ENCODE data around the gene MOB3A. TPM values are rescaled to one million over a fixed set of nuclear protein-coding genes. Genes with fewer than 3 reads are reported as not detected.

Gene MOB3A
- total and polyA plus RNA-seq, 9 of the 15 experiments (the other 6 are each of a cell fraction or from before 2014, with no cell fraction given), result 1.1 to 24.1 (median 6.0) TPM

DNA sequence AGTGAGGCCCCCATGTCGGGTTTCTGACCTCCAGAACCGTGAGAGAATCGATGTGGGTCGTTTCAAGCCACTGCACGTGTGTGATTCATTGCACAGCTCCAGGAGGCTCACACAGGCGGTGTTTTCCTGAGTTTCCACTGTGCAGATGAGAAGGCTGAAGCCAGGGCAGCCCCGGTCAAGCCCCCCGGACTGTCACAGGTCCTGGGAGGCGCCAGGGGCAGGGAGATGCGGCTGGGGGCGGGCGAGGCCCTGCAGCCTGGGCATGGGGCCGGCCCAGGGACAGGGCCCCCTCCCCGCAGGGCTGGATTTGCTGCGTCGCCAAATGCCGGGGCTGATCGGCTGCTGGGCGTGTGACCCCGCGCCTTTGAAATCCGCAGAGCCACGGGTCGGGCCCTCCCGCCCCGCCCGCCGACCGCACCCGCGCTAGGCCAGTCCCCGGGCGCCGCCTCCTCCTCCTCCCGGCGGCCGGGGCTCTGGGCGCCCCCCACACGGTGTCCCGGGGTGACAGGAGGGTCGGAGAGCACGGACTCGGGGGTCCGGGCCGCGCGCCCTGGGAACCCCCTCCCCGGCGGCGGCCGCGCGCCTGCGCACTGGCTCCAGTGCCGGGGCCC, 35.1 kb downstream of the MOB3A start (continued):
- TF ChIP-seq, protein P1, sequence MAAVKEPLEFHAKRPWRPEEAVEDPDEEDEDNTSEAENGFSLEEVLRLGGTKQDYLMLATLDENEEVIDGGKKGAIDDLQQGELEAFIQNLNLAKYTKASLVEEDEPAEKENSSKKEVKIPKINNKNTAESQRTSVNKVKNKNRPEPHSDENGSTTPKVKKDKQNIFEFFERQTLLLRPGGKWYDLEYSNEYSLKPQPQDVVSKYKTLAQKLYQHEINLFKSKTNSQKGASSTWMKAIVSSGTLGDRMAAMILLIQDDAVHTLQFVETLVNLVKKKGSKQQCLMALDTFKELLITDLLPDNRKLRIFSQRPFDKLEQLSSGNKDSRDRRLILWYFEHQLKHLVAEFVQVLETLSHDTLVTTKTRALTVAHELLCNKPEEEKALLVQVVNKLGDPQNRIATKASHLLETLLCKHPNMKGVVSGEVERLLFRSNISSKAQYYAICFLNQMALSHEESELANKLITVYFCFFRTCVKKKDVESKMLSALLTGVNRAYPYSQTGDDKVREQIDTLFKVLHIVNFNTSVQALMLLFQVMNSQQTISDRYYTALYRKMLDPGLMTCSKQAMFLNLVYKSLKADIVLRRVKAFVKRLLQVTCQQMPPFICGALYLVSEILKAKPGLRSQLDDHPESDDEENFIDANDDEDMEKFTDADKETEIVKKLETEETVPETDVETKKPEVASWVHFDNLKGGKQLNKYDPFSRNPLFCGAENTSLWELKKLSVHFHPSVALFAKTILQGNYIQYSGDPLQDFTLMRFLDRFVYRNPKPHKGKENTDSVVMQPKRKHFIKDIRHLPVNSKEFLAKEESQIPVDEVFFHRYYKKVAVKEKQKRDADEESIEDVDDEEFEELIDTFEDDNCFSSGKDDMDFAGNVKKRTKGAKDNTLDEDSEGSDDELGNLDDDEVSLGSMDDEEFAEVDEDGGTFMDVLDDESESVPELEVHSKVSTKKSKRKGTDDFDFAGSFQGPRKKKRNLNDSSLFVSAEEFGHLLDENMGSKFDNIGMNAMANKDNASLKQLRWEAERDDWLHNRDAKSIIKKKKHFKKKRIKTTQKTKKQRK (IDR thresholded peaks at IDR 0.05; ENCODE audit: borderline replicate concordance, low read depth, low read length), result no peak
- TF ChIP-seq GABPA (tag; conservative IDR thresholded peaks at IDR 0.05; ENCODE audit: low read depth) (peak; percentile 13), HDAC6 (IDR thresholded peaks at IDR 0.05; ENCODE audit: low read depth, low read length) (no peak), RBFOX2 (IDR thresholded peaks at IDR 0.05; ENCODE audit: low read depth, low read length) (peak; percentile 70), GTF2A2 (tag; IDR thresholded peaks at IDR 0.05) (no peak), SMAD2 (IDR thresholded peaks at IDR 0.05; ENCODE audit: low read depth, low read length) (no peak), SMARCA5 (IDR thresholded peaks at IDR 0.05) (no peak), PPARD (CRISPR knock-in tag; IDR thresholded peaks at IDR 0.05) (no peak), HLTF (IDR thresholded peaks at IDR 0.05) (no peak)
- TF ChIP-seq, protein P2, sequence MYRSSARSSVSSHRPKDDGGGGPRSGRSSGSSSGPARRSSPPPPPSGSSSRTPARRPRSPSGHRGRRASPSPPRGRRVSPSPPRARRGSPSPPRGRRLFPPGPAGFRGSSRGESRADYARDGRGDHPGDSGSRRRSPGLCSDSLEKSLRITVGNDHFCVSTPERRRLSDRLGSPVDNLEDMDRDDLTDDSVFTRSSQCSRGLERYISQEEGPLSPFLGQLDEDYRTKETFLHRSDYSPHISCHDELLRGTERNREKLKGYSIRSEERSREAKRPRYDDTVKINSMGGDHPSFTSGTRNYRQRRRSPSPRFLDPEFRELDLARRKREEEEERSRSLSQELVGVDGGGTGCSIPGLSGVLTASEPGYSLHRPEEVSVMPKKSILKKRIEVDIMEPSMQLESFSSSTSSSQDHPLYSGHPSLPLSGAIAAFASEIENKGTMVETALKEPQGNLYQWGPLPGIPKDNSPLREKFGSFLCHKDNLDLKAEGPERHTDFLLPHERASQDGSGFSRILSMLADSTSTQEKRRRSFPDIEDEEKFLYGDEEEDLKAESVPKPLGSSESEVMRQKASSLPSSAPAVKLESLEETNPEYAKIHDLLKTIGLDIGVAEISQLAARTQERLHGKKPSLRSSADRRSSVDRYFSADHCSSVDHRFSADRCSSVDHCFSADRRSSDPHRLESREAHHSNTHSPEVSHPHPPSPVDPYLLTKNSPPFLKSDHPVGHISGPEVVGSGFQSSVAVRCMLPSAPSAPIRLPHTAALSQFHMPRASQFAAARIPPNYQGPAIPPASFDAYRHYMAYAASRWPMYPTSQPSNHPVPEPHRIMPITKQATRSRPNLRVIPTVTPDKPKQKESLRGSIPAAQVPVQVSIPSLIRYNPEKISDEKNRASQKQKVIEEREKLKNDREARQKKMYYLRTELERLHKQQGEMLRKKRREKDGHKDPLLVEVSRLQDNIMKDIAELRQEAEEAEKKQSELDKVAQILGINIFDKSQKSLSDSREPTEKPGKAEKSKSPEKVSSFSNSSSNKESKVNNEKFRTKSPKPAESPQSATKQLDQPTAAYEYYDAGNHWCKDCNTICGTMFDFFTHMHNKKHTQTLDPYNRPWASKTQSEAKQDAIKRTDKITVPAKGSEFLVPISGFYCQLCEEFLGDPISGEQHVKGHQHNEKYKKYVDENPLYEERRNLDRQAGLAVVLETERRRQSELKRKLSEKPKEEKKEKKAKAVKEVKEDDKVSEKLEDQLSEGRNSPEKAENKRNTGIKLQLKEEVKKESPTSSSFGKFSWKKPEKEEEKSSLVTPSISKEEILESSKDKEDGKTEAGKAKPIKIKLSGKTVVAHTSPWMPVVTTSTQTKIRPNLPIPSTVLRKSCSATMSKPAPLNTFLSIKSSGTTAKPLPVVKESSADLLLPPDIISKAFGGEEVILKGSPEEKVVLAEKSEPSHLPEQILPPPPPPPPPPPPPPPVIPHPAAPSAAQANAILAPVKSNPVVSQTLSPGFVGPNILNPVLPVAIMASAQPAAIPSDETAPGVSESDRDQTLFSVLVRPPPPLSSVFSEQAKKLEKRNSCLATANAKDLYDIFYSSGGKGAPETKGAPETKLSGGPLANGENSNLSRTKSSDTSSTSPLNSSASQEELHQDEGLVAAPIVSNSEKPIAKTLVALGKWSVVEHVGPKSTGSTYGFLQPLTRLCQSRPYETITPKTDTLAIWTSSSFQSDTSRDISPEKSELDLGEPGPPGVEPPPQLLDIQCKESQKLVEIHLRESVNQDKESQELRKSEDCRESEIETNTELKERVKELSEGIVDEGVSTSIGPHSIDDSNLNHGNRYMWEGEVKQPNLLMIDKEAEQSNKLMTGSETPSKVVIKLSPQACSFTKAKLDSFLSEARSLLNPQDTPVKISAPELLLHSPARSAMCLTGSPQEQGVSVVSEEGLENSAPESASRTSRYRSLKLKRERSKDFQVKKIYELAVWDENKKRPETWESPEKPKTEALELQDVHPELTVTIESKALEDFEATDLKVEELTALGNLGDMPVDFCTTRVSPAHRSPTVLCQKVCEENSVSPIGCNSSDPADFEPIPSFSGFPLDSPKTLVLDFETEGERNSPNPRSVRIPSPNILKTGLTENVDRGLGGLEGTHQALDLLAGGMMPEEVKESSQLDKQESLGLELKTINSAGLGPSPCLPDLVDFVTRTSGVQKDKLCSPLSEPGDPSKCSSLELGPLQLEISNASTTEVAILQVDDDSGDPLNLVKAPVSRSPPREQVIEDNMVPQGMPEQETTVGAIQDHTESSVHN (IDR thresholded peaks at IDR 0.05; ENCODE audit: borderline replicate concordance in 1 of 2, low read depth in 1 of 2), result no peak
- TF ChIP-seq, protein P3, sequence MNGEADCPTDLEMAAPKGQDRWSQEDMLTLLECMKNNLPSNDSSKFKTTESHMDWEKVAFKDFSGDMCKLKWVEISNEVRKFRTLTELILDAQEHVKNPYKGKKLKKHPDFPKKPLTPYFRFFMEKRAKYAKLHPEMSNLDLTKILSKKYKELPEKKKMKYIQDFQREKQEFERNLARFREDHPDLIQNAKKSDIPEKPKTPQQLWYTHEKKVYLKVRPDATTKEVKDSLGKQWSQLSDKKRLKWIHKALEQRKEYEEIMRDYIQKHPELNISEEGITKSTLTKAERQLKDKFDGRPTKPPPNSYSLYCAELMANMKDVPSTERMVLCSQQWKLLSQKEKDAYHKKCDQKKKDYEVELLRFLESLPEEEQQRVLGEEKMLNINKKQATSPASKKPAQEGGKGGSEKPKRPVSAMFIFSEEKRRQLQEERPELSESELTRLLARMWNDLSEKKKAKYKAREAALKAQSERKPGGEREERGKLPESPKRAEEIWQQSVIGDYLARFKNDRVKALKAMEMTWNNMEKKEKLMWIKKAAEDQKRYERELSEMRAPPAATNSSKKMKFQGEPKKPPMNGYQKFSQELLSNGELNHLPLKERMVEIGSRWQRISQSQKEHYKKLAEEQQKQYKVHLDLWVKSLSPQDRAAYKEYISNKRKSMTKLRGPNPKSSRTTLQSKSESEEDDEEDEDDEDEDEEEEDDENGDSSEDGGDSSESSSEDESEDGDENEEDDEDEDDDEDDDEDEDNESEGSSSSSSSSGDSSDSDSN (IDR thresholded peaks at IDR 0.05; ENCODE audit: borderline replicate concordance in 1 of 2, low read depth in 2 of 2, low read length in 2 of 2), result peak in 1 of 2 experiments; percentile 79; a peak in 1 of 4 replicates

Measured in K562 (cell line).